ENCODE measurements around the gene KANK2. TPM values are rescaled to one million over a fixed set of nuclear protein-coding genes. Genes with fewer than 3 reads are reported as not detected.

Gene KANK2
- total and polyA plus RNA-seq, 5 donors = 244 to 324 (median 275) TPM

GRCh38 chr19:11238781-11239376 is 41.5 kb upstream of the KANK2 start:
- no peaks in the 10 kb centered on the region for H3K9me3 ChIP-seq (ENCODE audit: control insufficient read depth, low read length)
- no peak overlapping the region for H3K27ac ChIP-seq (ENCODE audit: low read length)
- H3K27me3 ChIP-seq (ENCODE audit: control insufficient read depth, insufficient read depth) = no peaks in the 10 kb centered on the region
- H3K4me3 ChIP-seq (ENCODE audit: low read length) = no peak overlapping the region
- no peaks in the 10 kb centered on the region for H3K4me1 ChIP-seq (ENCODE audit: control insufficient read depth, insufficient read depth, low read length)
- DNase-seq (peak in 1 of 3 donors; percentile 2), ATAC-seq (no peak)
- WGBS = 92% methylated on average over 6 of the region's 6 CpGs
- intact Hi-C loops (cut with DNase I) = no loop called here

GRCh38 chr19:11238041-11238440 is 40.7 kb upstream of the KANK2 start:
- no peaks in the 10 kb centered on the region for H3K9me3 ChIP-seq (ENCODE audit: control insufficient read depth, low read length)
- WGBS = 87% methylated on average over 11 of the region's 11 CpGs
- H3K4me3 ChIP-seq (ENCODE audit: low read length) = no peak overlapping the region
- H3K4me1 ChIP-seq (ENCODE audit: control insufficient read depth, insufficient read depth, low read length) = no peaks in the 10 kb centered on the region
- no peaks in the 10 kb centered on the region for H3K27me3 ChIP-seq (ENCODE audit: control insufficient read depth, insufficient read depth)
- DNase-seq (peak in 1 of 3 donors; percentile 38), ATAC-seq (no peak)
- no peak overlapping the region for H3K27ac ChIP-seq (ENCODE audit: low read length)
- intact Hi-C loops (cut with DNase I) = no loop called here

GRCh38 chr19:11237321-11237720 is 40.0 kb upstream of the KANK2 start:
- Histone ChIP-seq H3K4me1 (ENCODE audit: control insufficient read depth, insufficient read depth, low read length) (no peaks in the 10 kb centered on the region), H3K27ac (ENCODE audit: low read length) (no peak overlapping the region), H3K9me3 (ENCODE audit: control insufficient read depth, low read length) (no peaks in the 10 kb centered on the region), H3K4me3 (ENCODE audit: low read length) (no peak overlapping the region), H3K27me3 (ENCODE audit: control insufficient read depth, insufficient read depth) (no peaks in the 10 kb centered on the region)
- intact Hi-C loops (cut with DNase I) = no loop called here
- peak in 1 of 3 donors; percentile 47 for DNase-seq
- ATAC-seq = no peak
- 84% methylated on average over 15 of the region's 15 CpGs for WGBS

- intact Hi-C loops (cut with DNase I) = no loop called here
- Histone ChIP-seq H3K4me1 (ENCODE audit: control insufficient read depth, insufficient read depth, low read length) (no peaks in the 10 kb centered on the region), H3K27me3 (ENCODE audit: control insufficient read depth, insufficient read depth) (no peaks in the 10 kb centered on the region), H3K27ac (ENCODE audit: low read length) (no peak overlapping the region), H3K4me3 (ENCODE audit: low read length) (no peak overlapping the region), H3K9me3 (ENCODE audit: control insufficient read depth, low read length) (no peaks in the 10 kb centered on the region)
- WGBS = 86% methylated on average over 31 of the region's 31 CpGs
- peak; percentile 22 to 36 for ATAC-seq
- DNase-seq = peak in 1 of 3 donors; percentile 29
Observed at GRCh38 chr19:11236324-11237301, 39.3 kb upstream of the KANK2 start.

- intact Hi-C loops (cut with DNase I) = no loop called here
- WGBS = 87% methylated on average over 5 of the region's 5 CpGs
- DNase-seq (peak in 1 of 3 donors; percentile 20), ATAC-seq (no peak)
- no peaks in the 10 kb centered on the region for H3K4me1 ChIP-seq (ENCODE audit: control insufficient read depth, insufficient read depth, low read length)
- H3K4me3 ChIP-seq (ENCODE audit: low read length) = no peak overlapping the region
- no peaks in the 10 kb centered on the region for H3K9me3 ChIP-seq (ENCODE audit: control insufficient read depth, low read length)
- H3K27me3 ChIP-seq (ENCODE audit: control insufficient read depth, insufficient read depth) = no peaks in the 10 kb centered on the region
- no peak overlapping the region for H3K27ac ChIP-seq (ENCODE audit: low read length)
Observed at GRCh38 chr19:11234486-11235075, 37.2 kb upstream of the KANK2 start.

- 84% methylated on average over 15 of the region's 15 CpGs for WGBS
- no peaks in the 10 kb centered on the region for H3K4me1 ChIP-seq (ENCODE audit: control insufficient read depth, insufficient read depth, low read length)
- DNase-seq (peak in 1 of 3 donors; percentile 42), ATAC-seq (no peak)
- no peaks in the 10 kb centered on the region for H3K9me3 ChIP-seq (ENCODE audit: control insufficient read depth, low read length)
- H3K27me3 ChIP-seq (ENCODE audit: control insufficient read depth, insufficient read depth) = no peaks in the 10 kb centered on the region
- no peak overlapping the region for H3K4me3 ChIP-seq (ENCODE audit: low read length)
- intact Hi-C loops (cut with DNase I) = no loop called here
- H3K27ac ChIP-seq (ENCODE audit: low read length) = no peak overlapping the region
Observed at GRCh38 chr19:11233073-11233472, 35.7 kb upstream of the KANK2 start.

- 90% methylated on average over 4 of the region's 4 CpGs for WGBS
- DNase-seq (no peak), ATAC-seq (no peak)
- intact Hi-C loops (cut with DNase I) = no loop called here
- no peaks in the 10 kb centered on the region for H3K27me3 ChIP-seq (ENCODE audit: control insufficient read depth, insufficient read depth)
- no peaks in the 10 kb centered on the region for H3K9me3 ChIP-seq (ENCODE audit: control insufficient read depth, low read length)
- H3K27ac ChIP-seq (ENCODE audit: low read length) = no peak overlapping the region
- H3K4me1 ChIP-seq (ENCODE audit: control insufficient read depth, insufficient read depth, low read length) = no peaks in the 10 kb centered on the region
- H3K4me3 ChIP-seq (ENCODE audit: low read length) = no peak overlapping the region
Observed at GRCh38 chr19:11232555-11232954, 35.2 kb upstream of the KANK2 start.

GRCh38 chr19:11230621-11231386 is 33.5 kb upstream of the KANK2 start:
- Histone ChIP-seq H3K4me3 (ENCODE audit: low read length) (no peak overlapping the region), H3K9me3 (ENCODE audit: control insufficient read depth, low read length) (no peaks in the 10 kb centered on the region), H3K27me3 (ENCODE audit: control insufficient read depth, insufficient read depth) (no peaks in the 10 kb centered on the region), H3K27ac (ENCODE audit: low read length) (no peak overlapping the region), H3K4me1 (ENCODE audit: control insufficient read depth, insufficient read depth, low read length) (no peaks in the 10 kb centered on the region)
- DNase-seq (peak in 1 of 3 donors; percentile 11), ATAC-seq (no peak)
- WGBS = 87% methylated on average over 7 of the region's 7 CpGs
- intact Hi-C loops (cut with DNase I) = no loop called here

GRCh38 chr19:11227195-11227886 is 30.0 kb upstream of the KANK2 start:
- DNase-seq = peak in 1 of 3 donors; percentile 36
- H3K27me3 ChIP-seq (ENCODE audit: control insufficient read depth, insufficient read depth) = no peaks in the 10 kb centered on the region
- 86% methylated on average over 14 of the region's 14 CpGs for WGBS
- intact Hi-C loops (cut with DNase I) = loop anchor here in 1 of 4 donors (10.0 kb wide), 1 partner anchor 217 kb away; no protein-coding TSS in a partner anchor
- H3K9me3 ChIP-seq (ENCODE audit: control insufficient read depth, low read length) = no peaks in the 10 kb centered on the region
- peak in 1 of 2 donors; percentile 36 for ATAC-seq
- H3K4me1 ChIP-seq (ENCODE audit: control insufficient read depth, insufficient read depth, low read length) = no peaks in the 10 kb centered on the region
- H3K4me3 ChIP-seq (ENCODE audit: low read length) = no peak overlapping the region
- H3K27ac ChIP-seq (ENCODE audit: low read length) = no peak overlapping the region

- Histone ChIP-seq H3K9me3 (ENCODE audit: control insufficient read depth, low read length) (no peaks in the 10 kb centered on the region), H3K4me1 (ENCODE audit: control insufficient read depth, insufficient read depth, low read length) (no peaks in the 10 kb centered on the region), H3K4me3 (ENCODE audit: low read length) (no peak overlapping the region), H3K27me3 (ENCODE audit: control insufficient read depth, insufficient read depth) (no peaks in the 10 kb centered on the region), H3K27ac (ENCODE audit: low read length) (no peak overlapping the region)
- 81% methylated on average over 1 of the region's 1 CpG for WGBS
- intact Hi-C loops (cut with DNase I) = loop anchor here in 1 of 4 donors (10.0 kb wide), 1 partner anchor 218 kb away; no protein-coding TSS in a partner anchor
- ATAC-seq = no peak
- peak in 1 of 3 donors; percentile 9 for DNase-seq
Observed at GRCh38 chr19:11226716-11227166, 29.4 kb upstream of the KANK2 start.

Data from right cardiac atrium (tissue), 5 donors.